Endodermal cell (in vitro differentiated cells): Measurements from ENCODE around the gene BPTF. TPM values are rescaled to one million over a fixed set of nuclear protein-coding genes. Genes with fewer than 3 reads are reported as not detected.

ENCODE experiments used
- DNase-seq: peaks from one replicate; pipeline ENCODE4 v3.0.0-alpha.2; 2017
- H3K27ac ChIP-seq: 2 replicates; pipeline ENCODE4 v1.5.1; 2013; ENCODE audit warnings: mild to moderate bottlenecking, low read depth, low read length, moderate library complexity
- H3K27me3 ChIP-seq: 2 replicates; pipeline ENCODE4 v1.6.1; 2013; ENCODE audit warnings: mild to moderate bottlenecking, low read length, moderate library complexity; ENCODE audit not compliant: insufficient read depth, control insufficient read depth, poor library complexity, severe bottlenecking
- H3K36me3 ChIP-seq: 2 replicates; pipeline ENCODE4 v1.7.0; 2013; ENCODE audit warnings: mild to moderate bottlenecking, low read length, moderate library complexity; ENCODE audit not compliant: control insufficient read depth, insufficient read depth
- H3K4me1 ChIP-seq: one replicate; pipeline ENCODE4 v1.7.0; 2013; ENCODE audit warnings: low read length; ENCODE audit not compliant: control insufficient read depth, insufficient read depth
- H3K4me3 ChIP-seq: 2 replicates; pipeline ENCODE4 v1.5.1; 2013; ENCODE audit warnings: mild to moderate bottlenecking, low read length, moderate library complexity
- H3K9ac ChIP-seq: 2 replicates; pipeline ENCODE4 v1.6.1; 2013; ENCODE audit warnings: mild to moderate bottlenecking, low read length, moderate library complexity; ENCODE audit not compliant: poor library complexity, severe bottlenecking; ENCODE audit errors: extremely low read depth
- H3K9me3 ChIP-seq: 2 replicates; pipeline ENCODE4 v1.6.1; 2013; ENCODE audit warnings: mild to moderate bottlenecking, low read length, moderate library complexity; ENCODE audit not compliant: control insufficient read depth
- H3K27ac Mint-ChIP-seq: 2 replicates; pipeline ENCODE4 v1.8.0; 2020; ENCODE audit warnings: mixed read lengths
- H3K27me3 Mint-ChIP-seq: 2 replicates; pipeline ENCODE4 v1.8.0; 2021; ENCODE audit warnings: mild to moderate bottlenecking, mixed read lengths; ENCODE audit not compliant: insufficient read depth
- H3K36me3 Mint-ChIP-seq: 2 replicates; pipeline ENCODE4 v1.8.0; 2020; ENCODE audit warnings: low read depth, mixed read lengths
- H3K4me1 Mint-ChIP-seq: 2 replicates; pipeline ENCODE4 v1.8.0; 2020; ENCODE audit warnings: mixed read lengths
- H3K4me3 Mint-ChIP-seq: 2 replicates; pipeline ENCODE4 v1.8.0; 2020; ENCODE audit warnings: mild to moderate bottlenecking, moderate library complexity, mixed read lengths
- H3K9me3 Mint-ChIP-seq: 2 replicates; pipeline ENCODE4 v1.8.0; 2020; ENCODE audit warnings: mild to moderate bottlenecking, mixed read lengths
- CTCF ChIP-seq: fragments of 200-600 bp; sonication (generic); conservative IDR thresholded peaks from 2 replicates; pipeline ENCODE4 v1.5.0; 2021; ENCODE audit warnings: antibody characterized with exemption, mild to moderate bottlenecking
- WGBS, 2 experiments: methylation state at CpG; one replicate each; pipeline versions ENCODE4 v1.1.5 to v1.1.7; 2013; ENCODE audit warnings: missing lambda C conversion rate in 2 of 2, mixed read lengths in 1 of 2; ENCODE audit not compliant: insufficient coverage in 1 of 2, insufficient read length in 1 of 2; 5-methylcytosine and 5-hydroxymethylcytosine counted together
- total RNA-seq, 2 donors: library from RNA; stranded (reverse); fragmentation: NEBNext Ultra II Directional in 1 of 2; extraction: Animal tissue kit (Norgen Biotek cat#: 25700) in 1 of 2; gene quantifications; 2 replicates in 1 of 2; 3 replicates in 1 of 2; pipeline ENCODE4 v1.2.1, GENCODE V29; 2021

BPTF gene
- total RNA-seq, 2 donors from 2014 or later = 184 to 198 TPM

DNA sequence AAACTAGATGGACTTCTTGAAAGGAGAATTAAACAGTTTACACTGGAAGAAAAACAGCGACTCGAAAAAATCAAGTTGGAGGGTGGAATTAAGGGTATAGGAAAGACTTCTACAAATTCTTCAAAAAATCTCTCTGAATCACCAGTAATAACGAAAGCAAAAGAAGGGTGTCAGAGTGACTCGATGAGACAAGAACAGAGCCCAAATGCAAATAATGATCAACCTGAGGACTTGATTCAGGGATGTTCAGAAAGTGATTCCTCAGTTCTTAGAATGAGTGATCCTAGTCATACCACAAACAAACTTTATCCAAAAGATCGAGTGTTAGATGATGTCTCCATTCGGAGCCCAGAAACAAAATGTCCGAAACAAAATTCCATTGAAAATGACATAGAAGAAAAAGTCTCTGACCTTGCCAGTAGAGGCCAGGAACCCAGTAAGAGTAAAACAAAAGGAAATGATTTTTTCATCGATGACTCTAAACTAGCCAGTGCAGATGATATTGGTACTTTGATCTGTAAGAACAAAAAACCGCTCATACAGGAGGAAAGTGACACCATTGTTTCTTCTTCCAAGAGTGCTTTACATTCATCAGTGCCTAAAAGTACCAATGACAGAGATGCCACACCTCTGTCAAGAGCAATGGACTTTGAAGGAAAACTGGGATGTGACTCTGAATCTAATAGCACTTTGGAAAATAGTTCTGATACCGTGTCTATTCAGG lies 85.9 kb downstream of the BPTF start:
- Histone ChIP-seq H3K9me3 (no peaks in the 10 kb centered on the region), H3K36me3 (peaks cover 88% of the 10 kb centered on the region), H3K27me3 (no peaks in the 10 kb centered on the region), H3K4me3 (no peak overlapping the region), H3K4me1 (no peaks in the 10 kb centered on the region), H3K9ac (no peak overlapping the region), H3K27ac (no peak overlapping the region)
- Mint-ChIP-seq H3K27me3 (no peaks in the 10 kb centered on the region), H3K4me3 (no peak overlapping the region), H3K36me3 (peaks cover 79% of the 10 kb centered on the region), H3K9me3 (no peaks in the 10 kb centered on the region), H3K4me1 (no peaks in the 10 kb centered on the region), H3K27ac (no peak overlapping the region)
- no peak for TF ChIP-seq CTCF
- WGBS, 2 experiments = 97 to 99% methylated on average over 8 to 10 of the region's 10 CpGs
- DNase-seq = no peak

GRCh38 chr17:67912088-67912487 lies 86.8 kb downstream of the BPTF start:
- H3K27ac ChIP-seq = no peak overlapping the region
- H3K27me3 ChIP-seq = no peaks in the 10 kb centered on the region
- Mint-ChIP-seq H3K4me3 (no peak overlapping the region), H3K27ac (no peak overlapping the region), H3K4me1 (no peaks in the 10 kb centered on the region), H3K9me3 (no peaks in the 10 kb centered on the region), H3K27me3 (no peaks in the 10 kb centered on the region), H3K36me3 (peaks cover 76% of the 10 kb centered on the region)
- peaks cover 86% of the 10 kb centered on the region for H3K36me3 ChIP-seq
- no peak for DNase-seq
- no peaks in the 10 kb centered on the region for H3K9me3 ChIP-seq
- TF ChIP-seq CTCF = no peak
- no peak overlapping the region for H3K4me3 ChIP-seq
- H3K9ac ChIP-seq = no peak overlapping the region
- WGBS, 2 experiments = 89 to 100% methylated on average over 3 to 4 of the region's 4 CpGs
- H3K4me1 ChIP-seq = no peaks in the 10 kb centered on the region

- peaks cover 71% of the 10 kb centered on the region for H3K36me3 Mint-ChIP-seq
Measured at GRCh38 chr17:67912656-67913055, 87.4 kb downstream of the BPTF start.

More at GRCh38 chr17:67912656-67913055, 87.4 kb downstream of the BPTF start:
- Histone ChIP-seq H3K27me3 (no peaks in the 10 kb centered on the region), H3K27ac (no peak overlapping the region), H3K4me1 (no peaks in the 10 kb centered on the region), H3K9me3 (no peaks in the 10 kb centered on the region), H3K36me3 (peaks cover 84% of the 10 kb centered on the region), H3K9ac (no peak overlapping the region), H3K4me3 (no peak overlapping the region)
- no peaks in the 10 kb centered on the region for H3K4me1 Mint-ChIP-seq
- no peaks in the 10 kb centered on the region for H3K9me3 Mint-ChIP-seq
- no peak for DNase-seq
- WGBS, 2 experiments = 85 to 93% methylated on average over 7 of the region's 7 CpGs
- no peak overlapping the region for H3K4me3 Mint-ChIP-seq
- no peak overlapping the region for H3K27ac Mint-ChIP-seq
- no peak for TF ChIP-seq CTCF
- H3K27me3 Mint-ChIP-seq = no peaks in the 10 kb centered on the region
